GM23338 (cell line): ENCODE results near the gene FBXL20. TPM values are rescaled to one million over a fixed set of nuclear protein-coding genes. Genes with fewer than 3 reads are reported as not detected.

Source experiments
- ATAC-seq: fragments of 200-7000 bp; cut with Tn5 transposase; 3 replicates; pipeline ENCODE4 v1.9.1; 2020
- DNase-seq: peaks from one replicate; pipeline ENCODE4 v3.0.0-alpha.2; 2015; ENCODE audit warnings: low spot score
- H2AFZ ChIP-seq: fragments of 200-600 bp; sonication (generic); 2 replicates; pipeline ENCODE4 v1.8.0; 2016; ENCODE audit warnings: antibody characterized with exemption, mild to moderate bottlenecking, moderate library complexity
- H3F3A ChIP-seq: fragments of 200-600 bp; sonication (generic); replicated peaks from 2 replicates; pipeline ENCODE4 v1.8.0; 2017; ENCODE audit warnings: antibody characterized with exemption, mixed run types, low read depth
- H3K27ac ChIP-seq: fragments of 200-600 bp; sonication (generic); 2 replicates; pipeline ENCODE4 v1.6.1; 2016; ENCODE audit warnings: low read depth
- H3K27me3 ChIP-seq: fragments of 200-600 bp; sonication (generic); 2 replicates; pipeline ENCODE4 v1.8.0; 2016; ENCODE audit warnings: mild to moderate bottlenecking, mixed run types, moderate library complexity; ENCODE audit not compliant: insufficient read depth
- H3K36me3 ChIP-seq: fragments of 200-600 bp; sonication (generic); 2 replicates; pipeline ENCODE4 v1.8.0; 2016; ENCODE audit warnings: mild to moderate bottlenecking; ENCODE audit not compliant: insufficient read depth
- H3K4me1 ChIP-seq: fragments of 200-600 bp; sonication (generic); 2 replicates; pipeline ENCODE4 v1.8.0; 2016; ENCODE audit warnings: mild to moderate bottlenecking, moderate library complexity; ENCODE audit not compliant: insufficient read depth
- H3K4me2 ChIP-seq: fragments of 200-600 bp; sonication (generic); 2 replicates; pipeline ENCODE4 v1.7.1; 2017; ENCODE audit warnings: mixed run types
- H3K4me3 ChIP-seq: fragments of 200-600 bp; sonication (generic); 2 replicates; pipeline ENCODE4 v1.6.1; 2016; ENCODE audit warnings: mixed run types
- H3K79me2 ChIP-seq: fragments of 200-600 bp; sonication (generic); replicated peaks from 2 replicates; pipeline ENCODE4 v1.8.0; 2017; ENCODE audit warnings: mild to moderate bottlenecking; ENCODE audit not compliant: insufficient read depth
- H3K9me2 ChIP-seq: fragments of 200-600 bp; sonication (generic); 2 replicates; pipeline ENCODE4 v1.8.0; 2017; ENCODE audit not compliant: insufficient read depth
- H4K20me1 ChIP-seq: fragments of 200-600 bp; sonication (generic); replicated peaks from 2 replicates; pipeline ENCODE4 v1.8.0; 2017; ENCODE audit warnings: mild to moderate bottlenecking; ENCODE audit not compliant: insufficient read depth
- H3K27ac Mint-ChIP-seq: 2 replicates; pipeline ENCODE4 v1.8.0; 2020; ENCODE audit warnings: inconsistent platforms, mild to moderate bottlenecking, moderate library complexity, mixed read lengths
- H3K27me3 Mint-ChIP-seq: 3 replicates; pipeline ENCODE4 v1.8.0; 2022; ENCODE audit warnings: low read depth, mild to moderate bottlenecking, moderate library complexity, mixed read lengths, inconsistent platforms; ENCODE audit not compliant: insufficient read depth, poor library complexity
- H3K36me3 Mint-ChIP-seq: 3 replicates; pipeline ENCODE4 v1.8.0; 2021; ENCODE audit warnings: low read depth, mild to moderate bottlenecking, inconsistent platforms, moderate library complexity, mixed read lengths
- H3K4me1 Mint-ChIP-seq: 3 replicates; pipeline ENCODE4 v1.8.0; 2020; ENCODE audit warnings: mild to moderate bottlenecking, inconsistent platforms, mixed read lengths
- H3K4me3 Mint-ChIP-seq: 3 replicates; pipeline ENCODE4 v1.8.0; 2021; ENCODE audit warnings: moderate library complexity, mild to moderate bottlenecking, inconsistent platforms, mixed read lengths
- H3K9me3 Mint-ChIP-seq: 3 replicates; pipeline ENCODE4 v1.8.0; 2020; ENCODE audit warnings: moderate library complexity, mild to moderate bottlenecking, inconsistent platforms, mixed read lengths
- CREB1 ChIP-seq: fragments of 250-450 bp; sonication (Bioruptor Pico); IDR thresholded peaks from 2 replicates; pipeline ENCODE4 v1.5.0; 2020; ENCODE audit warnings: low read depth, mild to moderate bottlenecking, moderate library complexity
- CTCF ChIP-seq, 2 experiments: fragments of 200-600 bp in 1 of 2; sonication (generic) in 1 of 2; conservative IDR thresholded peaks; 2 replicates each; pipeline versions ENCODE4 v1.5.1 to v1.6.1; 2016 to 2017; ENCODE audit warnings: antibody characterized with exemption in 2 of 2, low read depth in 2 of 2, mild to moderate bottlenecking in 2 of 2, moderate library complexity in 1 of 2
- EZH2phosphoT487 ChIP-seq: fragments of 200-600 bp; sonication (generic); IDR thresholded peaks from one replicate; pipeline ENCODE4 v1.8.1; 2018; ENCODE audit warnings: antibody characterized with exemption; ENCODE audit not compliant: unreplicated experiment
- JUNB ChIP-seq: IDR thresholded peaks from one replicate; pipeline ENCODE4 v1.6.1; 2016; ENCODE audit warnings: antibody characterized with exemption; ENCODE audit not compliant: unreplicated experiment
- NANOG ChIP-seq: IDR thresholded peaks from 2 replicates; pipeline ENCODE4 v1.6.1; 2016; ENCODE audit warnings: antibody characterized with exemption, borderline replicate concordance
- POLR2AphosphoS5 ChIP-seq: IDR thresholded peaks from 2 replicates; pipeline ENCODE4 v1.6.1; 2016; ENCODE audit warnings: antibody characterized with exemption, low read depth
- STAT1 ChIP-seq: IDR thresholded peaks from one replicate; pipeline ENCODE4 v1.6.1; 2016; ENCODE audit warnings: antibody characterized with exemption; ENCODE audit not compliant: unreplicated experiment
- ZNF114 ChIP-seq: fragments of 250-450 bp; sonication (Bioruptor Pico); IDR thresholded peaks from 2 replicates; pipeline ENCODE4 v1.5.0; 2020; ENCODE audit warnings: mild to moderate bottlenecking, moderate library complexity
- polyA plus RNA-seq: library from polyadenylated mRNA; unstranded; fragments of >200 nt; fragmentation: Nextera tagmentation; extraction: Ambion mirVana; gene quantifications from 2 replicates; pipeline ENCODE4 v1.2.1, GENCODE V29; 2016
- total RNA-seq: library from RNA; depleted of rRNA; stranded (reverse); fragments of >200 nt; shearing (Covaris generic); gene quantifications from 2 replicates; pipeline ENCODE4 v1.2.3, GENCODE V29; 2014
- TF ChIP-seq, protein P1 (sequence below): fragments of 250-450 bp; sonication (Bioruptor Pico); IDR thresholded peaks from 2 replicates; pipeline ENCODE4 v1.5.0; 2020; ENCODE audit warnings: mild to moderate bottlenecking, moderate library complexity

The FBXL20 gene
- total and polyA plus RNA-seq, 2 experiments from 2014 or later = 2.9 to 6.9 TPM

- TF ChIP-seq, protein P1, sequence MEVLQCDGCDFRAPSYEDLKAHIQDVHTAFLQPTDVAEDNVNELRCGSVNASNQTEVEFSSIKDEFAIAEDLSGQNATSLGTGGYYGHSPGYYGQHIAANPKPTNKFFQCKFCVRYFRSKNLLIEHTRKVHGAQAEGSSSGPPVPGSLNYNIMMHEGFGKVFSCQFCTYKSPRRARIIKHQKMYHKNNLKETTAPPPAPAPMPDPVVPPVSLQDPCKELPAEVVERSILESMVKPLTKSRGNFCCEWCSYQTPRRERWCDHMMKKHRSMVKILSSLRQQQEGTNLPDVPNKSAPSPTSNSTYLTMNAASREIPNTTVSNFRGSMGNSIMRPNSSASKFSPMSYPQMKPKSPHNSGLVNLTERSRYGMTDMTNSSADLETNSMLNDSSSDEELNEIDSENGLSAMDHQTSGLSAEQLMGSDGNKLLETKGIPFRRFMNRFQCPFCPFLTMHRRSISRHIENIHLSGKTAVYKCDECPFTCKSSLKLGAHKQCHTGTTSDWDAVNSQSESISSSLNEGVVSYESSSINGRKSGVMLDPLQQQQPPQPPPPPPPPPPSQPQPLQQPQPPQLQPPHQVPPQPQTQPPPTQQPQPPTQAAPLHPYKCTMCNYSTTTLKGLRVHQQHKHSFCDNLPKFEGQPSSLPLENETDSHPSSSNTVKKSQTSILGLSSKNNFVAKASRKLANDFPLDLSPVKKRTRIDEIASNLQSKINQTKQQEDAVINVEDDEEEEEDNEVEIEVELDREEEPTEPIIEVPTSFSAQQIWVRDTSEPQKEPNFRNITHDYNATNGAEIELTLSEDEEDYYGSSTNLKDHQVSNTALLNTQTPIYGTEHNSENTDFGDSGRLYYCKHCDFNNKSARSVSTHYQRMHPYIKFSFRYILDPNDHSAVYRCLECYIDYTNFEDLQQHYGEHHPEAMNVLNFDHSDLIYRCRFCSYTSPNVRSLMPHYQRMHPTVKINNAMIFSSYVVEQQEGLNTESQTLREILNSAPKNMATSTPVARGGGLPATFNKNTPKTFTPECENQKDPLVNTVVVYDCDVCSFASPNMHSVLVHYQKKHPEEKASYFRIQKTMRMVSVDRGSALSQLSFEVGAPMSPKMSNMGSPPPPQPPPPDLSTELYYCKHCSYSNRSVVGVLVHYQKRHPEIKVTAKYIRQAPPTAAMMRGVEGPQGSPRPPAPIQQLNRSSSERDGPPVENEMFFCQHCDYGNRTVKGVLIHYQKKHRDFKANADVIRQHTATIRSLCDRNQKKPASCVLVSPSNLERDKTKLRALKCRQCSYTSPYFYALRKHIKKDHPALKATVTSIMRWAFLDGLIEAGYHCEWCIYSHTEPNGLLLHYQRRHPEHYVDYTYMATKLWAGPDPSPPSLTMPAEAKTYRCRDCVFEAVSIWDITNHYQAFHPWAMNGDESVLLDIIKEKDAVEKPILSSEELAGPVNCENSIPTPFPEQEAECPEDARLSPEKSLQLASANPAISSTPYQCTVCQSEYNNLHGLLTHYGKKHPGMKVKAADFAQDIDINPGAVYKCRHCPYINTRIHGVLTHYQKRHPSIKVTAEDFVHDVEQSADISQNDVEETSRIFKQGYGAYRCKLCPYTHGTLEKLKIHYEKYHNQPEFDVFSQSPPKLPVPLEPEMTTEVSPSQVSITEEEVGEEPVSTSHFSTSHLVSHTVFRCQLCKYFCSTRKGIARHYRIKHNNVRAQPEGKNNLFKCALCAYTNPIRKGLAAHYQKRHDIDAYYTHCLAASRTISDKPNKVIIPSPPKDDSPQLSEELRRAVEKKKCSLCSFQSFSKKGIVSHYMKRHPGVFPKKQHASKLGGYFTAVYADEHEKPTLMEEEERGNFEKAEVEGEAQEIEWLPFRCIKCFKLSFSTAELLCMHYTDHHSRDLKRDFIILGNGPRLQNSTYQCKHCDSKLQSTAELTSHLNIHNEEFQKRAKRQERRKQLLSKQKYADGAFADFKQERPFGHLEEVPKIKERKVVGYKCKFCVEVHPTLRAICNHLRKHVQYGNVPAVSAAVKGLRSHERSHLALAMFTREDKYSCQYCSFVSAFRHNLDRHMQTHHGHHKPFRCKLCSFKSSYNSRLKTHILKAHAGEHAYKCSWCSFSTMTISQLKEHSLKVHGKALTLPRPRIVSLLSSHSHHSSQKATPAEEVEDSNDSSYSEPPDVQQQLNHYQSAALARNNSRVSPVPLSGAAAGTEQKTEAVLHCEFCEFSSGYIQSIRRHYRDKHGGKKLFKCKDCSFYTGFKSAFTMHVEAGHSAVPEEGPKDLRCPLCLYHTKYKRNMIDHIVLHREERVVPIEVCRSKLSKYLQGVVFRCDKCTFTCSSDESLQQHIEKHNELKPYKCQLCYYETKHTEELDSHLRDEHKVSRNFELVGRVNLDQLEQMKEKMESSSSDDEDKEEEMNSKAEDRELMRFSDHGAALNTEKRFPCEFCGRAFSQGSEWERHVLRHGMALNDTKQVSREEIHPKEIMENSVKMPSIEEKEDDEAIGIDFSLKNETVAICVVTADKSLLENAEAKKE = no peak
Measured at GRCh38 chr17:39332092-39332491, 69.3 kb downstream of the FBXL20 start (continued).

DNA sequence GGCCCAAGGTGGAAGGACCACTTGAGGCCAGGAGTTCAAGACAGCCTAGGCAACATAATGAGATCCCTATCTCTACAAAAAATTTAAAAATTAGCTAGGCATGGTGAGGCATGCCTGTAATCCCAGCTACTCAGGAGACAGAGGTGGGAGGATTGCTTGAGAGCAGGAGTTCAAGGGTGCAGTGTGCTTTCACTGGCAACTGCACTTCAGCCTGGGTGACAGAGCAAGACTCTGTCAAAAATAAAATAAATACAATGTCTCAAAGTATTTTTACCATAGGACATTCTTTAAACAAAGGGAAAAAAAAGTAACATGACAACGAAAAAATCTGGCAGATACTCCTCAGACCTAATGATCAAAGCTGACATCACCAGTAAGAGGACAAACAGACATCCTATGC lies 72.6 kb downstream of the FBXL20 start:
- Mint-ChIP-seq H3K27ac (no peak overlapping the region), H3K9me3 (peaks cover 16% of the 10 kb centered on the region), H3K27me3 (peaks cover 8% of the 10 kb centered on the region), H3K4me1 (no peaks in the 10 kb centered on the region), H3K36me3 (peaks cover 17% of the 10 kb centered on the region), H3K4me3 (no peak overlapping the region)
- H3F3A ChIP-seq = no peaks in the 10 kb centered on the region
- no peak for ATAC-seq
- no peak for DNase-seq
- H3K4me2 ChIP-seq = no peak overlapping the region
- no peaks in the 10 kb centered on the region for H3K36me3 ChIP-seq
- no peak overlapping the region for H3K27ac ChIP-seq
- H3K79me2 ChIP-seq = no peaks in the 10 kb centered on the region
- no peaks in the 10 kb centered on the region for H3K27me3 ChIP-seq
- no peaks in the 10 kb centered on the region for H3K4me1 ChIP-seq
- H3K4me3 ChIP-seq = no peak overlapping the region
- no peak overlapping the region for H2AFZ ChIP-seq
- no peaks in the 10 kb centered on the region for H3K9me2 ChIP-seq
- H4K20me1 ChIP-seq = no peaks in the 10 kb centered on the region
- TF ChIP-seq POLR2AphosphoS5 = no peak
- no peak for TF ChIP-seq EZH2phosphoT487
- no peak for TF ChIP-seq NANOG
- no peak for TF ChIP-seq CREB1 (CRISPR knock-in tag)
- TF ChIP-seq JUNB = no peak
- TF ChIP-seq CTCF (conservative IDR thresholded peaks at IDR 0.05; ENCODE audit: low read depth in 2 of 2) = no peak
- no peak for TF ChIP-seq STAT1
- TF ChIP-seq, protein P1 = no peak
- TF ChIP-seq ZNF114 = no peak
